ENCODE results near the gene PLB1.

GRCh38 chr2:28601616-28602015, 105.8 kb downstream of the PLB1 start:
- TF ChIP-seq CTCF (IDR thresholded peaks at IDR 0.05) (no peak), EZH2 (IDR thresholded peaks at IDR 0.05; ENCODE audit: borderline replicate concordance, insufficient read depth, low read depth, low read length, poor library complexity, severe bottlenecking) (no peak)
